ENCODE measurements around the gene OR10A2.

OR10A2 gene

GRCh38 chr11:6828103-6828502 lies 34.8 kb upstream of the OR10A2 start:
- in situ Hi-C loops (cut with HindIII; ENCODE audit: low sequenced_read_pairs) = no loop called here
- H3K4me3 ChIP-seq (ENCODE audit: low read depth, low read length) = no peak overlapping the region
- no peak for DNase-seq (ENCODE audit: low read depth)
- no peak for TF ChIP-seq CTCF (IDR thresholded peaks at IDR 0.05; ENCODE audit: low read depth, low read length, missing control alignments)

GRCh38 chr11:6833356-6833755 lies 29.5 kb upstream of the OR10A2 start:
- in situ Hi-C loops (cut with HindIII; ENCODE audit: low sequenced_read_pairs) = no loop called here
- no peak overlapping the region for H3K4me3 ChIP-seq (ENCODE audit: low read depth, low read length)
- no peak for TF ChIP-seq CTCF (IDR thresholded peaks at IDR 0.05; ENCODE audit: low read depth, low read length, missing control alignments)
- no peak for DNase-seq (ENCODE audit: low read depth)

GRCh38 chr11:6834021-6834420 lies 28.8 kb upstream of the OR10A2 start:
- H3K4me3 ChIP-seq (ENCODE audit: low read depth, low read length) = no peak overlapping the region
- no peak for DNase-seq (ENCODE audit: low read depth)
- in situ Hi-C loops (cut with HindIII; ENCODE audit: low sequenced_read_pairs) = no loop called here
- TF ChIP-seq CTCF (IDR thresholded peaks at IDR 0.05; ENCODE audit: low read depth, low read length, missing control alignments) = no peak

GRCh38 chr11:6841694-6842093 lies 21.2 kb upstream of the OR10A2 start:
- no peak overlapping the region for H3K4me3 ChIP-seq (ENCODE audit: low read depth, low read length)
- no peak for TF ChIP-seq CTCF (IDR thresholded peaks at IDR 0.05; ENCODE audit: low read depth, low read length, missing control alignments)
- in situ Hi-C loops (cut with HindIII; ENCODE audit: low sequenced_read_pairs) = no loop called here
- DNase-seq (ENCODE audit: low read depth) = no peak

- no peak overlapping the region for H3K4me3 ChIP-seq (ENCODE audit: low read depth, low read length)
- no peak for DNase-seq (ENCODE audit: low read depth)
- TF ChIP-seq CTCF (IDR thresholded peaks at IDR 0.05; ENCODE audit: low read depth, low read length, missing control alignments) = no peak
- in situ Hi-C loops (cut with HindIII; ENCODE audit: low sequenced_read_pairs) = no loop called here
These were observed 19.2 kb upstream of the OR10A2 start for GRCh38 chr11:6843670-6844069.

GRCh38 chr11:6844356-6844755 lies 18.5 kb upstream of the OR10A2 start:
- DNase-seq (ENCODE audit: low read depth) = no peak
- no peak for TF ChIP-seq CTCF (IDR thresholded peaks at IDR 0.05; ENCODE audit: low read depth, low read length, missing control alignments)
- in situ Hi-C loops (cut with HindIII; ENCODE audit: low sequenced_read_pairs) = no loop called here
- no peak overlapping the region for H3K4me3 ChIP-seq (ENCODE audit: low read depth, low read length)

GRCh38 chr11:6845383-6845782 lies 17.5 kb upstream of the OR10A2 start, which contains the start of gene OR10A5:
Gene OR10A5 (plus strand): TSS chr11:6845683. CDS start chr11:6845683, 0 bp downstream.
- in situ Hi-C loops (cut with HindIII; ENCODE audit: low sequenced_read_pairs) = no loop called here
- no peak within 1 kb of the TSS for H3K4me3 ChIP-seq (ENCODE audit: low read depth, low read length)
- no peak for DNase-seq (ENCODE audit: low read depth)
- TF ChIP-seq CTCF (IDR thresholded peaks at IDR 0.05; ENCODE audit: low read depth, low read length, missing control alignments) = no peak

All from astrocyte of the cerebellum (primary cell).